Limb (tissue), 2 donors: ENCODE data around the gene RAB3D.
A peak's percentile ranks its signal among the peaks of the same experiment; 100 is the strongest.
"Not testable (repeated sequence)": the region's sequence is repeated elsewhere in the genome, so short reads cannot be mapped to it uniquely, and the experiment has no call there.

Experiments used
- DNase-seq, 2 donors: peaks; one replicate each; pipeline ENCODE4 v3.0.0-alpha.2; 2016; ENCODE audit errors: extremely low spot score in 2 of 2

The RAB3D gene, protein sequence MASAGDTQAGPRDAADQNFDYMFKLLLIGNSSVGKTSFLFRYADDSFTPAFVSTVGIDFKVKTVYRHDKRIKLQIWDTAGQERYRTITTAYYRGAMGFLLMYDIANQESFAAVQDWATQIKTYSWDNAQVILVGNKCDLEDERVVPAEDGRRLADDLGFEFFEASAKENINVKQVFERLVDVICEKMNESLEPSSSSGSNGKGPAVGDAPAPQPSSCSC

GRCh38 chr19:11339254-11340098 lies at the start of gene RAB3D:
Gene RAB3D, minus strand, starts transcription at chr19:11339657. Its CDS starts 2,258 bp downstream, at chr19:11337399.
- DNase-seq = peak; percentile 93 to 96

- no peak for DNase-seq
Measured at GRCh38 chr19:11387162-11388034, 47.9 kb upstream of the RAB3D start.

DNA sequence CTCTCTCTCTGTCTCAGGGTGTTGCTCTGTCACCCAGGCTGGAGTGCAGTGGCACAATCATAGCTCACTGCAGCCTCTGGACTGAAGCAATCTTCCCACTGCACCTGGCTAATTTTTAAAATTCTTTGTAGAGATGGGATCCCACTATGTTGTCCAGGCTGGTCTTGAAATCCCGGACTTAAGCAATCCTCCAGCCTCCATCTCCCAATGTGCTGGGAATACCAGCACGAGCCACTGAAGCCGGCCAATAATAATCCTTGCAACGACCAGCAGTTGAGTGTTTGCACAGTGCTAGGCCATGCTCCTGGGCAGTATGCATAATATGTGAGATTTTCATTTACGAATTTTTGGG lies 45.3 kb upstream of the RAB3D start:
- DNase-seq = no peak

DNA sequence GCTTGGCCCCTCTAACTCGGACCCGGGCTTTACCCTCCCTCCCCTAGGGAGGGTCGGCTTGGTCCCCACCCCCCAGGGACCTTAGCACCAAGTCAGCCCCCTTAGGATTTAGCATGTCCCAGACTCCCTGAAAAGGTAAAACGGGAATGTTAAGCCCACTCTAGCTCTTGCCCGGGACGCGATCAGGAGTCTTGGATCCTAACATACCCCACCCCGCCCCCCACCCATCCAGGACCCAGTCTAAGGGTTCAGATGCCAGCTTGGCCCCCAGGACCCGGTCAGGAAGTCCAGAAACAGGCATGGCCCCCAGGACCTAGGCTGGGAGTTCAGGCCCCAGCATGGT lies 44.2 kb upstream of the RAB3D start:
- DNase-seq = no peak

DNA sequence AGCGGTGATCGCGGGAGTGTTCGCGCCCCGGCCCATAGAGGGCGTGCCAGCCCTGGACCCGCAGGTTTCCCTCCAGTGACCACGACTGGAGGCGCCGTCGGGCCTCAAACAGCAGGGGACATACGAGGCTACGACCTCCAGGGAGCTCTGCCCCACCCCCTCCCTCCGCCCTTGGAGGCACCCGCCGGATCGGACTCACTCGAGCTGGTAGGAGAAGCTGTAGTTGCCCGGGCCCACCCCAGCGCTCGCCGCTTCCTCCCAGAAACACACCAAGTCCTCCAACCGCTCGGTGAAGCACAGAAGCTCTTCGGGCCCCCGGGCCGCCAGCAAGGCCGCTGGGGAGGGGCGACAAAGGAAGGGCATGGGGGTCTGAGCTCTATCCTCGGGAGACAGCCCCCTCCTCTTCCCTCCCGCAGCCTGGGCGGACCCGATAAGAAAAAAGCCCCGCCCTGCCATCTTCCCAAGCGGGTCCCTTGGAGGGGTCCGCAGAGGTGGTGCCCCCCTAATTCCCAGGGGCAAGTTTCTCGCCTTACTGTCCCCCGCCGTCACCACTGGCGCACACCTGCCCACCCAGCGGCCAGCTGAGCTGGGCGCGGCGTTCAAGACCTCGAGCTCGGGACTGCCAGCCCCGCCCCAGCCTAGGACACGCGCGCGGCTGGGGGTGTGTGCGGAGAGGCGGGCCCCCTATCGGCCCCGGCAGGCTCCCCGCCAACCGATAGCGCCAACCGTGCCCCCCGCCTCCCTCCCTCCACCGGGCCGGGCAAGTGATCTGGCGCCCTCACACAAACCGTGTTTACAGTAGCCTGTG lies 43.6 kb upstream of the RAB3D start:
- DNase-seq = peak in 1 of 2 donors; percentile 53

DNA sequence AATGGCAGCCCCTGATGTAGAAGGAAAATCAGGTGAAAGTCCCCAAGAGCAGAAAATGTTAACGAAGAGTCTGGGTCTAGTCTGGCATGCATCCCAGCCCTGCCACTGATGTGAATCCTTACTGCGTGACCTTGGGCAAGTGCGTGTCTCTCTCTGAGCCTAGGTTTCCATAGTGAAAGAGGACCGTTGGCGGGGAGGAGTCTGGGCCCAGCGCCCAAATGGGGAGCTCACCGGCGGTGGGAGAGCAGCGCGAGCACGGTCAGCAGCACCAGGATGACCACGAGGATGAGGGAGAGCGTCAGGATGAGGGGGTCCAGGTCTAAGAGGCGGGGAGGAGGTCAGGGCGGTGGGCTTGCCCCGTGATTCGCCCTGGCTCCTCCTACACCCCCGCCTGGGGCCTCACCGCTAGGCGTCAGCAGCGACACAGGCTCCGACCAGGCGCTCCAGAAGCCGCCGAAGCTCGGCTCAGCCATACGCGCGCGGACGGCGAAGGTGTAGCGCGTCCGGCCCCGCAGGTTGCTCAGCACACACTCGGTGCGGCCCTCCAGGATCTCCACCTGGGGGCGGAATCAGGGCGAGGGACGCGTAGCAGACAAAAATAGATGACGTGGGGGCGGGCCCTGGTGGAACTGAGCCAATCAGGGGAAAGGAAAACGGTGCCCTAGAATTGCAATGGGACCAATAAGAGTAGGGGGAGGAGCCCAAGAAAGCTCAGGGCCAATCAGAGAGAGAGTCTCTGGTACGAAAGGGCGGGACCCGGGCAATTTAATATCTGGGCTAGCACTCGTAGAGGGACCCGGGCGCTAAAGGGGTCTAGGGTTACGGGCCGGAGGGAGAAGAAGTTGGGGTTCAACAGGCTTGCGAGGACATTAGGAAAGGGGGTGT lies 41.4 kb upstream of the RAB3D start:
- peak; percentile 96 to 97 for DNase-seq

DNA sequence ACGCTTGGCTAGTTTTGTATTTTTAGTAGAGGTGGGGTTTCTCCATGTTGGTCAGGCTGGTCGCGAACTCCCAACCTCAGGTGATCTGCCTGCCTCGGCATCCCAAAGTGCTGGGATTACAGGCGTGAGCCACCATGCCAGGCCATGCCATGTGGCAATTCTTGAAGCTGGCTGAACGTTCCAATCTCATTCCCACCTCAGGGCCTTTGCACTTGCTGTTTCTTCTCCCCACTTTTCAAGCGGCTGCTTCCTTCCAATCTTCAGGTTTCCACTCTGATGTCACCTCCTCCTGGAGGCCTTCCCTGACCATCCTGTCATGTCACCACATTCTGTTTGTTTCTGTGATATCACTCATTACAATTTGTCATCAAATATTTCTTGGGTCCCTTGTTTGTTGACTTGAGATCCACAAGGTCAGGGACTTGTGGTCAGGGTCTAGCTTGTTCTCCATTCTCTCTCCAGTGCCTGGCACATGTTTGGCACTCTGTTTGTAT lies 40.4 kb upstream of the RAB3D start:
- DNase-seq = no peak

DNA sequence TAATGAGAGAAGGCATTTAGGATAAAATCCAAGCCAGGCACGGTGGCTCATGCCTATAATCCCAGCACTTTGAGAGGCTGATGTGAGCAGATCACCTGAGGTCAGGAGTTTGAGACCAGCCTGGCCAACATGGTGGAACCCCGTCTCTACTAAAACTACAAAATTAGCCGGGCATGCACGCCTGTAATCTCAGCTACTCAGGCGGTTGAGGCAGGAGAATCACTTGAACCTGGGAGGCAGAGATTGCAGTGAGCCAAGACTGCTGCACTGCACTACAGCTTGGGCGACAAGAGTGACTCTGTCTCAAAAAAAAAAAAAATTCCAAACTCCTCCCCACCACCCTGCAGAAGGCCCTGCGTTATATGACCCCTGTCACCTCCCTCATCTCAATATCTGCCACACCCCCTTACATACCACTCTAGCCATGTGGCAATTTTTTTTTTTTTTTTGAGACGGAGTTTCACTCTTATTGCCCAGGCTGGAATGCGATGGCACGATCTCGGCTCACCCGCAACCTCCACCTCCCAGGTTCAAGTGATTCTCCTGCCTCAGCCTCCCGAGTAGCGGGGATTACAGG lies 39.9 kb upstream of the RAB3D start:
- DNase-seq = not testable (repeated sequence)

DNA sequence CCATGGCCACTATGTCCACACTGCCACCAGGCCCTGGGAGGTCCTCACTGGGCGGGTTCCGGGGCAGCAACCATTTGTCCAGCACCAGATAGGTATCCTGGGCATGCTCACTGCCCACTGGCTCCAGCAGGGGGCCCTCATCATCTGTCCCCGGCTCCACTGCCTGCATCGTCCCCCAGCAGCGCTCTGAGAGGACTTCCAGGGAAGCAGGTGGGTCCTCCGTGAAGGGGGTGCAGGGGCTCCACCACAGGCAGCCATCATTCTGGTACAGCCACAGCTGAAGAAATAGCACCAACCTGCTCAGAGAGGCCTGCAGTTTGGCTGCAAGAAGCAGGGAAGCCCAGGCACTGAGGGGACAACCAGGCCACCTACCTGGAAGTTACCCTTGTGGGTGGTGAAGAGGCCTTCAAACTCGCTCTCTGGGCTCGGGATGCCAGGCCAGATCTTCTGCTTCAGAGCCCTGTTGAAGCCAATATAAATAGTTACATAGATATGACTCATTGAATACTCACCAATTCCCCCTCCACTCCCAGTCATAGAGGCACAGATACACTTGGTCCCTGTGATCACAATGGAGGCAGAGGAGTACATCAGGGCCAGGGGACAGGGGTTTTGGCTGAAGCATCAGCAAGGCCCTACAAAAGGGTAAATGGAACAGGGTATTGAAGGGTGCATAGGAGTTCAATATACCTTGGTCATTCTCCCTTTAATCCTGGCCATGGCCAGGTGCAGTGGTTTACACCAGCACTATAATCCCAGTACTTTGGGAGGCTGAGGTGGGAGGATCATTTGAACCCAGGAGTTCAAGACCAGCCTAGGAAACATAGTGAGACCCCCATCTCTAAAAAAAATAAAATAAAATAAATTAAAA lies 39.1 kb upstream of the RAB3D start:
- peak in 1 of 2 donors; percentile 56 for DNase-seq

DNA sequence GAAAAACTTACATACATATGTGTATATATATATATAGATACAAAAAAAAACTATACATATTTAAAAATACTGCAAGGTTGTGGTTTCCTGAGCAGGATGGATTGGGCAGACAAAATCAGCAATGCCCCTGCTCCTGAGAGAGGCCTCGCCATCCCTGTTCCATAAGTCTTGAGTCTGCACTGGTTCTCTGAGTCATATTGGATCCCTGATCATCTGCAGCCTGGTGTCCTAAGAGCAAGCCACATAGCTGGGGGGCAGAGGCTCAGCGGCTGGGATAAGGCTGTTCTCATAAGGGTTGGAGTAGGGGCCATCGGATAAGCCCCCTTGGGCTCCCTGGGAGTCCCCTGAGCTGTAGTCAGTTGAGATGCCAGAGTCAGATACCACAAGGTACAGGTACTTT lies 38.3 kb upstream of the RAB3D start:
- DNase-seq = no peak

- no peak for DNase-seq
Measured at GRCh38 chr19:11377237-11377636, 37.8 kb upstream of the RAB3D start.

GRCh38 chr19:11375143-11375948 lies 35.9 kb upstream of the RAB3D start:
- peak; percentile 9 to 53 for DNase-seq

DNA sequence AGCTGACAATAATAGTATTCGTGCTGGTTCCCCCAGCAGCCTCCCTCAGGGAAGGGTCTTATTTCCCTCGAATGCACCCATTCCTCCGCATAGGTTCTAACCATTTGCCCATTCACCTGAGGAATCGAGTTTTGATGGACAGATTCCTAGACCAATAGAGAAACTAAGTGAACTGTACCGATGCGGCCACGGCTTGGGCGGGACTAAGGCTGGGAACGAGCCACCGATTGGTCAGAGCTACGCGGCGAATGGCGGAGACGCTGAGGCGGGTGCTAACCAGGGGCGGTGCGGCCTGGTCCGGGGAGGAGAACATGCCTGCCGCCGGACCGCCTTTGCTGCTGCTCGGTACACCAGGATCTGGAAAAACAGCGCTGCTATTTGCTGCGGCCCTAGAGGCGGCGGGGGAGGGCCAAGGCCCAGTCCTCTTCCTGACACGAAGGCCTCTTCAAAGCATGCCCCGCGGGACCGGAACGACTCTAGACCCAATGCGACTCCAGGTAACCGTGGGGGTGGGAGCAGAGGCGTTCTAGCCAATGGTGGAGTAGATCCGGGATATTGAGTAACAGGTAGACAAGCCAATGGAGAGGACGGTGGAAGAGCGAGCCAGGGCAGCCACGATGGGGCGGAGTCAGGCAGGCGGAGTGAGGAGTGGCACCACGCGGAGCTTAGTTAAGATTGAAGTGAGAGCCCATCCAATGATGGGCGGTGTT lies 35.1 kb upstream of the RAB3D start, which contains the start of gene SWSAP1:
Gene SWSAP1 (plus strand): TSS at position 234 of the 710 bp plus-strand sequence. CDS start 15 bp downstream, at position 249.
- peak; percentile 98 to 100 for DNase-seq

DNA sequence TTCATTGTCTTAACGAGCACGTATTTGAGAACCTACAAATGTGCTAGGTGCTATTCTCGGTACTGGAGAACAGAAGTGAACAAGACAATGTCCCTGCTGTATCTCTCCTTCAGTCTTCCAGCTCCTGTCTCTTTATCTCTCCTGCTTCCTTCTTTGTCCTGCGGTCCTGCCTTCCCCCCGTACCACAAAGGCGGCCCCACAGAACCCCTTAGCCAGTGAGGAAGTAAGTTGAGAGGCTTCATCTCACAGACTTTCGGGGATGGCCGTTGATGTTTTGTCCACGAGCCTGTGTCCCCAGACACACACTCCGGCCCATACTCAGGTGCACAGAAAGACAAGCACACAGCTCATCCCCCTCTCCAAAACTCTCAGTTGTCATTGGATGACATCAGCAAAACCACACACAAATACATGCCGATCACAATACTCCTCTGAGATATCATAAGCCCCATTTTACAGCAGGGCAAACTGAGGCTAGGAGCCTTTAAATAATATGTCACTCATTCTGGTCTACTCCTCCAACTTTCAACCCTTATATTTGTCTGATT lies 34.5 kb upstream of the RAB3D start:
- DNase-seq = no peak

DNA sequence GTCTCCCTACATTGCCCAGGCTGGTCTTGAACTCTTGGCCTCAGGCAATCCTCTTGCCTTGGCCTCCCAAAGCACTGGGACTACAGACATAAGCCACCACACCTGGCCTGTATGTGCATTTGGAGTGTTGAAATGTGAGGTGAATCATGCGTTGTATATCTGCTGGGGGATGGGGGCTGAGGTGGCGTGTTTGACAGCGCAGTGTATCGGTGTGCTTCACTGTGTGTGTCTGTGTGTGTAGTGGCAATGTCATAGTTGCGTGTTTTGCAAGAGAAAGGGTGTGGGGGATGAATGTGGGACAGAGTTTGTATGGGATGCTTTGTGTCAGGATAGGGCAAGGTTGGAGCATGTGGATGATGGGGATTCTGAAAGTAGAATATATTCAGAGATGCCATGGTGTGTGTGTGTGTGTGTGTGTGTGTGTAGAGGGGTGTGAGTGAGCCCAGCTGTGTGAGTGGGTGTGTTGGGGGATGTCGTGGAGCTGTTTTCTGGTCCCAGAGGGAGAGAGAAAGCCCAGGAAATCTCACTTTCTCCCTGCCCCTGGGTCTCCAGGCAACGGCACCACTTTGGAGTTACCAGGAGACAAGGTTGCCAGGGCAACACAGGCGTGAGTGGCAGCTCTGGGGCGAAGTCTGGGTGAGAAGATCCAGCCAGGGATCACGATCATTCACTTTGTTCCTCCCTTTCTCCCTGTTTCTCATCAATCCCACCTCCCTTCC lies 33.9 kb upstream of the RAB3D start:
- peak in 1 of 2 donors; percentile 74 for DNase-seq

GRCh38 chr19:11370744-11371143 lies 31.3 kb upstream of the RAB3D start:
- no peak for DNase-seq
